Panc1 (cell line): ENCODE data around the gene SARNP. TPM values are rescaled to one million over a fixed set of nuclear protein-coding genes. Genes with fewer than 3 reads are reported as not detected.
A peak's percentile ranks its signal among the peaks of the same experiment; 100 is the strongest.

Experiments used
- ATAC-seq: fragments of 200-7000 bp; cut with Tn5 transposase; 2 replicates; pipeline ENCODE4 v1.9.1; 2020; ENCODE audit warnings: mild to moderate bottlenecking, moderate library complexity
- BruUV-seq: library from RNA; stranded (reverse); fragments of 400-500 nt; replicated peaks from 2 replicates; lab custom pipeline; 2021; lab: Mats Ljungman, UMichigan
- CTCF ChIA-PET: fragments of 300-600 bp; sonication (Branson Sonifier 250); formaldehyde crosslinking; loops from one replicate; lab custom pipeline; 2022; ENCODE audit warnings: antibody characterized with exemption; lab: Charles Lee
- POLR2A ChIA-PET: fragments of 300-600 bp; sonication (Branson Sonifier 250); formaldehyde crosslinking; loops from one replicate; lab custom pipeline; 2022; ENCODE audit warnings: antibody characterized with exemption; lab: Charles Lee
- DNase-seq: peaks from one replicate; pipeline ENCODE4 v3.0.0-alpha.2; 2010; ENCODE audit warnings: low read depth, low spot score
- H3K27ac ChIP-seq: 2 replicates; pipeline ENCODE4 v1.5.1; 2011; ENCODE audit warnings: mild to moderate bottlenecking, low read length, inconsistent platforms
- H3K27me3 ChIP-seq: fragments of 200-500 bp; sonication (Bioruptor generic); 2 replicates; pipeline ENCODE4 v1.6.0; 2014; ENCODE audit warnings: low read length, inconsistent platforms; ENCODE audit not compliant: control insufficient read depth, insufficient read depth
- H3K36me3 ChIP-seq: fragments of 200-500 bp; sonication (Bioruptor generic); 2 replicates; pipeline ENCODE4 v1.5.1; 2014; ENCODE audit warnings: inconsistent platforms, mild to moderate bottlenecking, low read length, moderate library complexity; ENCODE audit not compliant: control insufficient read depth, insufficient read depth
- H3K4me1 ChIP-seq: 2 replicates; pipeline ENCODE4 v1.5.1; 2011; ENCODE audit warnings: inconsistent platforms, mild to moderate bottlenecking, low read length, moderate library complexity; ENCODE audit not compliant: control insufficient read depth, insufficient read depth
- H3K4me3 ChIP-seq, 2 experiments: 2 replicates each; pipeline ENCODE4 v1.5.1; 2011 to 2012; ENCODE audit warnings: low read depth in 2 of 2, low read length in 2 of 2, mild to moderate bottlenecking in 2 of 2, inconsistent platforms in 1 of 2, moderate library complexity in 1 of 2
- H3K9me3 ChIP-seq: fragments of 200-500 bp; sonication (Bioruptor generic); 2 replicates; pipeline ENCODE4 v1.5.1; 2014; ENCODE audit warnings: low read depth, mild to moderate bottlenecking, inconsistent platforms, low read length, moderate library complexity; ENCODE audit not compliant: control insufficient read depth, insufficient read depth
- CTCF ChIP-seq: fragments of 450-650 bp; IDR thresholded peaks from 2 replicates; pipeline ENCODE4 v1.5.1; 2017; ENCODE audit warnings: mild to moderate bottlenecking
- POLR2AphosphoS5 ChIP-seq: IDR thresholded peaks from 2 replicates; pipeline ENCODE4 v1.6.1; 2012; ENCODE audit warnings: mild to moderate bottlenecking, low read depth, low read length, moderate library complexity
- REST ChIP-seq, 2 experiments: IDR thresholded peaks; 2 replicates each; pipeline ENCODE4 v1.6.1; 2011 to 2012; ENCODE audit warnings: low read depth in 2 of 2, control low read depth in 1 of 2, low read length in 1 of 2, mild to moderate bottlenecking in 1 of 2, moderate library complexity in 1 of 2; ENCODE audit not compliant: insufficient read depth in 1 of 2
- SIN3A ChIP-seq: IDR thresholded peaks from 2 replicates; pipeline ENCODE4 v1.6.1; 2012; ENCODE audit warnings: low read depth, mild to moderate bottlenecking, low read length, moderate library complexity, borderline replicate concordance; ENCODE audit not compliant: insufficient read depth
- TCF7L2 ChIP-seq: IDR thresholded peaks from 2 replicates; pipeline ENCODE4 v1.6.1; 2011; ENCODE audit warnings: mild to moderate bottlenecking, low read depth, low read length, inconsistent platforms
- in situ Hi-C: cut with HindIII; loops from 2 replicates; pipeline ENCODE4 v1.10.0; 2016; ENCODE audit warnings: low sequenced_read_pairs, low pct_unique_long_range_greater_than_20kb
- intact Hi-C: fragments of 100-400 bp; cut with micrococcal nuclease; formaldehyde crosslinking; loops from one replicate; pipeline ENCODE4 v1.10.0; 2022; ENCODE audit not compliant: unreplicated experiment
- total RNA-seq: library from RNA; stranded (reverse); gene quantifications from one replicate; pipeline ENCODE4 v1.2.1, GENCODE V29; 2021; ENCODE audit not compliant: unreplicated experiment

Gene SARNP
- total RNA-seq, 1 experiment from 2014 or later = 69.3 TPM

- Histone ChIP-seq H3K9me3 (no peaks in the 10 kb centered on the region), H3K4me3 (peak overlapping the region; percentile 75 to 92), H3K27me3 (no peaks in the 10 kb centered on the region), H3K36me3 (peaks cover 6% of the 10 kb centered on the region; the same call in 1 of the 2 replicates), H3K27ac (peak overlapping the region; percentile 92), H3K4me1 (peaks cover 24% of the 10 kb centered on the region)
- TSS peak; percentile 80 for BruUV-seq
- DNase-seq (no peak), ATAC-seq (peak; percentile 70)
- ChIA-PET CTCF (interaction anchor here (0.6 to 1.0 kb wide), 4 partner anchors 9 to 280 kb away, joined by 3 to 6 read pairs (median 4); no protein-coding TSS in a partner anchor), POLR2A (interaction anchor here (0.6 to 2.0 kb wide), 6 partner anchors 10 to 1702 kb away, joined by 3 to 21 read pairs (median 7); partner anchors contain the start of genes ORMDL2 and SARNP)
- TF ChIP-seq CTCF (no peak), REST (IDR thresholded peaks at IDR 0.05; ENCODE audit: insufficient read depth in 1 of 2, low read depth in 2 of 2, low read length in 1 of 2) (no peak), TCF7L2 (0 out of 2 replicates have a peak, but pooled peaks have one; percentile 41)
- intact Hi-C loops (loop anchor here (2.0 kb wide), 1 partner anchor 97 kb away; the partner anchor contains the start of gene PYM1), in situ Hi-C loops (no loop called here)
Observed at GRCh38 chr12:55829967-55830600, 12.6 kb upstream of the SARNP start.

DNA sequence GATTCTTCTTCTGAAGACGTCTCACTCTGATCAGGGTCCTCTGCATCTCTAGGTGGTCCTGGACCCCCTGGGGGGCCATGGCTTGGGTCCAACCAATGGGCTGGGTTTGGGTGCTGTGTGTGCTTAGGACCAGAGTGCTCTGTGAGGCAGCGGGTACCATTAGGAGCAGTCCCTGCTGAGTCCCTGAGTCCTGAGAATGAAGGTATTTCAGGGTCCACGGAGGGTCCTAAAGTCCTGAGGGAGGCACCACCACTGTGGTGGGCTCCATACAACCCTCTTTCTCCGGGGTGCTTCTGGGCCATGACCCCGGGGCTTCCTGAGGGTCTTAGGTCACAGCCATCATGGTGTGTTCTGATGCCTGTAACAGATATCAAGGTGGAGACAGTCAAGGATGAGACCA, 10.8 kb upstream of the SARNP start:
- H3K27ac ChIP-seq = peak overlapping the region; percentile 96
- POLR2A ChIA-PET = interaction anchor here (0.9 to 1.0 kb wide), 2 partner anchors 130 to 1924 kb away, joined by 10 to 12 read pairs; partner anchors contain the start of gene CDK4
- no peaks in the 10 kb centered on the region for H3K9me3 ChIP-seq
- peaks cover 6% of the 10 kb centered on the region; the same call in 1 of the 2 replicates for H3K36me3 ChIP-seq
- peaks cover 24% of the 10 kb centered on the region for H3K4me1 ChIP-seq
- in situ Hi-C loops = no loop called here
- H3K27me3 ChIP-seq = no peaks in the 10 kb centered on the region
- CTCF ChIA-PET = no interaction called here
- intact Hi-C loops = loop anchor here (2.0 kb wide), 1 partner anchor 98 kb away; the partner anchor contains the start of gene PYM1
- peak overlapping the region; percentile 75 to 92 for H3K4me3 ChIP-seq
- ATAC-seq (no peak), DNase-seq (no peak)
- no TSS peak for BruUV-seq
- TF ChIP-seq POLR2AphosphoS5 (no peak), SIN3A (no peak), CTCF (no peak), REST (IDR thresholded peaks at IDR 0.05; ENCODE audit: insufficient read depth in 1 of 2, low read depth in 2 of 2, low read length in 1 of 2) (no peak), TCF7L2 (no peak)
